Renal pelvis (tissue), 4 donors: ENCODE data around the gene FDX2. TPM values are rescaled to one million over a fixed set of nuclear protein-coding genes. Genes with fewer than 3 reads are reported as not detected.

ENCODE experiments used
- DNase-seq: peaks from one replicate; pipeline ENCODE4 v3.0.0-alpha.2; 2013
- polyA plus RNA-seq, 3 donors: library from polyadenylated mRNA; unstranded; fragments of 120-200 nt; gene quantifications; one replicate each; pipeline ENCODE4 v1.2.1, GENCODE V29; 2013; ENCODE audit not compliant: insufficient read length in 3 of 3

FDX2 gene
- polyA plus RNA-seq, 3 donors: 18.9 to 25.4 (median 22.1) TPM

DNA sequence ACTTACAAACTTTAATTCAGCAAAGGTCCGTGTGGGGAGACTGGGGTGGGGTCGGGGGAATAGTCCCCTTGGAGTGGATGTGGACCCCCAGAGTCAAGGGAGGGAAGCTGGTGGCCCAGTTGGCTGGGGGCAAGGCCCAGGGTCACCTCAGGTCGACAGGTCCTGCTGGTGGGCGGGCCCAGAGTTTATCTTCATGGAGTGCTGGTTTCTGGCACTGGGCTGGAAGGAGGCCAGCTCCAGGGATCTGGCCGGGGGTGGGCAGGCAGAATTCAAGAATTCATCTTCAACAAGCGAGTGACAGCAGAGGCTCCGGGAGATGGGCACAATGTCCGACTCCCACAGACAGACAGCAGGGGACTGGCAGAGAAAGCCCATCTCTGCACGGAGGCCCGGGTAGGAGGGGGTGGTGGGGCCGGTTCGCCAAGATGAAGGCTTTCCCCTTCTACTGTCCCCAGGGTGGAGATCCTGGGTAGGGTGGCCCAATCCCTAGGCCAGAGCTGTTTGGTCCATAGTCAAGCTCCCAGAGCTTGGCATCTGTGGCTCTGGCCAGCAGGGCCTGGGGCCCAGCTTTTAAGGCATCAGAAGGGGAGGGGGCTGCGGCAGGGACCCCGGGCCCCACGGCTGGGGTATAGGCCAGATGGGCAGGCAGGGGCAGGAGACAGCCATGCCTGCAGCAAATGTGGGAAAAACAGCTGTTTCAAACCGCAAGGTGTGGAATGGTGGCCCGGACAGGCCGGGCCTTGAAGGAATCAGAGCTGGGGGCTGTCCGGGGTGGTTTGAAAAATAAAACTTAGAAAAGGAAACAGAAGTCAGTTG, 622 bp upstream of the FDX2 start:
- DNase-seq: no peak

DNA sequence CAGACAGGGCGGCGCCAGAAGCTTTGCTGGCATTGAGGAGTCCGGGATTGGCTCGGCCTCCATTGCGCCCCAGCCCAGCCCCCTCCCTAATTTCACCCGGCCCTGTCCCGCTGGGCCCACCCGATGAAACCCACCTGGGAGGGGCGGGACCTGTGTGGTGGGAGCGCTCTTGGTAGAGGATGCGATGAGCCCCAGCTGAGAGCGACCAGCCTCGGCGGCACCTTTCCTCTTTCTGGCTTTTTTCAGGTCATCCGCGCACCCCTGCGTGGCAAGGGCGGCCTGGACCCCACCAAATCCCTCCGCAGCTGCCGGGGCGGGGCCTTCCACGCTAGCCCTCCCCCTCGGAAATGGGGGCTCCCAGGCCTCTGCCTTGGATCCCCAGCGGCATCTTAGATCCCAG, 6.4 kb downstream of the FDX2 start, which contains the start of gene ZGLP1:
TSS of gene ZGLP1 (minus strand) at position 393 of the 400 bp plus-strand sequence.
- no peak for DNase-seq

DNA sequence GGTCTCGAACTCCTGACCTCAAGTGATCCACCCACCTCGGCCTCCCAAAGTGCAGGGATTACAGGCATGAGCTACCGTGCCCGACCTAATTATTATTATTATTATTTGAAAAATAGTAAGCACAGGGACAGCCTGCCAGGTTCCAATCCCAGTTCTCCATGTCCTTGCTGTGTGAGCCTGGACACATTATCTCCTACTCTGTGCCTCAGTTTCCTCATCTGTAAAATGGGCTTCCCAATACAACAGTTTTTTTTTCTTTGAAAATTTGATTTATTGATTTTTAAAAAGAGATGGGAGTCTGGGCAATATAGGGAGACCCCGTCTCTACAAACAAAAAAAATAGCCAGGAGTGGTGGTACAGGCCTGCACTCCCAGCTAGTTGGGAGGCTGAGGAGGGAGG, 9.5 kb downstream of the FDX2 start:
- no peak for DNase-seq

DNA sequence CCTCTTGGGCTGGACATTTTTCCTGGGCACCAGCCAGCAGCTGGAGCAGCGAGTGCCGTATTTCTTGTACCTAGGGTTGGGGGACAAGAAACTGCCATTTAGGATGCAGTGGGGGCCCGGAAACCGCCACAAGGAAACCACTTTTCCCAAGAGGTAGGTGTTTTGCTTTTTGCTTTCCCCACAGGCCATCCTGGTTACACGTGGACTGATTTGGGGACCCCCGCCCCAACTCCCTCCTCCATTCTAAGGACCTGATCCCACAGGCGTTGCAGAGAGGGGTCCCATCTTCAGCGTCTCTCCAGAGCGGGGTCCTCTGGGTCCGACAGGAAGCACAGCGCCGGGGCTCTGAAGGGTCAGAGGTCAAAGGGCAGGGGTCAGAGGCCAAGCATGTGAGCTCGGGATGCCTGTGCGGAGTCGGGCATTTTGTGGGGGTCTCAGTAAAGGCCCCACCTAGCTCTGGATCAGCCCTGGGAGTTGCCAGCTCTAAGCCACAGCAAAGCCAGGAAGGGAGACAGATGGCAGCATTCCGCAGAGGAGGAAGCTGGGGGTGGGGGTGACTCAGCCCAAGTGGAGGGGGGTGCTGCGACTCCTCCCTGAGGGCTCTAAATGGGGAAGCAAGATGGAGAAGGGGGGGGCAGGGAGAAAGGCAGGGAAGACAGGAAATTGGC, 10.5 kb downstream of the FDX2 start:
- DNase-seq: no peak

DNA sequence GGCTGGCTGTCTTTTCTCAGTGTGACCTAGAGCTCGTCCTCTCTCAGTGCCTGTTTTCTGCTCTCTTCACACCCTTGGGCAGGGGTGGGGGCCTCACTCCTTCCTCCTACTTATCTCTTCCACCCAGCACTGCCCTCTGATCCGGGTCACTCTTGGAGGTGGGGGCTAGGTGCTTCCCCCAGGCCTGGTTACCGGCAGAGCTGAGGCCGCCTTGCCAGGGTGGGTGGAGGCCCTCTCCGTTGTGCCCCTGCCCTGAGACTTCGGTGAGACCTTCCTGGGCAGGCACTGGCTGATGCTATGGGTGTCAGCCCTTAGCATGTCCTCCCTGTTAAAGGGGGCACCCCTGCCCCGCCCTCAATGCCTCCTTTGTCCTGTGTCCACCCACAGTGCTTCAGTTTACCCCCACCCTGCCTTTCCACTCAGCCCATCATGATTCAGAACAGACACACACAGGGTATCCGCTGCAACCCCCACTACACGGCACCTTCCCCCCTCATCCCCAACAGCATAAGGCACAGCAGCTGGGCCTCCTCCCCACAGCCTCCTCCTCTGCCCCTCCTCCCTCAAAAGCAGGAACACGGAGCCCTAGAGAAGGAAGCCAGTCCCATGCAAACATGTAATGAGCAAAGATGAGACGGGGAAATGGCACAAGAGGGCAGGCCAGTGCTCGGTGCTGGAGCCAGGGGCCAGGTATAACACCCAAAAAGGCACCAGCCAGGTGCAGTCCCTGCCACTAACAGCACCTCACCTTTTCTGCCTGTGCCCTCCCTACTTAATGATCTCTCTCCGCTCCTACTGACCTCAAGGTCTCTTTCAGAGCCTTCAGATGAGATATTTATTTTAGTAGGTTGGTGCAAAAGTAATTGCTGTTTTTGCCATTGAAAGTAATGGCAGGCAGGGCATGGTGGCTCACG, 16.0 kb downstream of the FDX2 start:
- DNase-seq: no peak

DNA sequence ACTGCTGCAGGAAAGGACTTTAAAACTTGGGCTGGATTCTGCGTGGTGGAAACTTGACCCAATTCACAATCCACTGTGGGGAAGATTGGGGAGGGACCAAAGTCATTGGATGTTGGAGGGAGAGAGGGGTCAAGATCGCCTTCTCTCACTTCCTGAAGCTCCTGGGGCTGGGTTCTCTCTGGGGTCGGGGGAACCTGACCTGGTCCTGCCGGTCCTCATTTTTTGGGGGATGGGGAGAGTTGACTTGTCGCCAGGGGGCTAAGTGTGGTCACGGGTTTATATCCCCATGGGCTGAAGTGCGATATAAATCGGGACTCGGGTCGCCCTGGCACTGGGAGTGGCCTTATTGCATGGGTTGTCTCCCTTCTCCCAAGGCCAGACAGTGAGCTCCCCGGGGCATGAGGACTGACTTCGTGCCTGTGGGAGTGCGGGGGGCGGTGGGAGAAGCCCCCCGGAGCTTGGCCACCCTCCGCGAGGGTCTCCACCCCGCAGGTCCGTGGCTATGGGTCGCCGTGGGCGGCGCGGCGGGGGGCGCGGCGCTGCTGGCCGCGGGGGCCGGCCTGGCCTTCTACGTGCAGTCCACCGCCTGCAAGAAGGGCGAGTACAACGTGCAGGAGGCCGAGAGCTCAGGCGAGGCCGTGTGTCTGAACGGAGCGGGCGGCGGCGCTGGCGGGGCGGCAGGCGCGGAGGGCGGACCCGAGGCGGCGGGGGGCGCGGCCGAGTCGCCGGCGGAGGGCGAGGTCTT, 19.8 kb downstream of the FDX2 start:
- no peak for DNase-seq

DNA sequence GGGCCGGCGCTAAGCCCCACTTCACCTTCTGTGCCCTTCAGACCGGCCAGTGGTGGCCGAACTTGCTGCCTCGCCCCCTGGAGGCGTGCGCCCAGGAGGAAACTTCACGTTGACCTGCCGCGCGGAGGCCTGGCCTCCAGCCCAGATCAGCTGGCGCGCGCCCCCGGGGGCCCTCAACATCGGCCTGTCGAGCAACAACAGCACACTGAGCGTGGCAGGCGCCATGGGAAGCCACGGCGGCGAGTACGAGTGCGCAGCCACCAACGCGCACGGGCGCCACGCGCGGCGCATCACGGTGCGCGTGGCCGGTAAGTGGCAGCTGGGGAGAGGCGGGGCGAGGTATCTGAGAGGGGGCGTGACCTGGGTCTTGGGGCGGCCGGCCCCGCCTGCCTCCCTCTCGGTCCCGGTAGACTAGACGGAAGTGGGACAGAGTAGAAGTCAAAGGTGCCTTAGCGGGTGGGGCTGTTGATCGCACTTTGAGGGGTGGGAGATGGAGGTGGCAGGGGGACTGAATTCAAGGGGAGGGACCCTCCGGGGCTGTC, 20.4 kb downstream of the FDX2 start:
- no peak for DNase-seq

DNA sequence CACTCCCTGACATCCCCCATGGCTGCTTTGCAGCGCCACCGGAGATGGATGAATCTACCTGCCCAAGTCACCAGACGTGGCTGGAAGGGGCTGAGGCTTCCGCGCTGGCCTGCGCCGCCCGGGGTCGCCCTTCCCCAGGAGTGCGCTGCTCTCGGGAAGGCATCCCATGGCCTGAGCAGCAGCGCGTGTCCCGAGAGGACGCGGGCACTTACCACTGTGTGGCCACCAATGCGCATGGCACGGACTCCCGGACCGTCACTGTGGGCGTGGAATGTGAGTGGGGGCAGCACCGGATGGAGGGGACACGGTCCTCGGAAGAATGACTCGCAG, 21.5 kb downstream of the FDX2 start:
- no peak for DNase-seq

DNA sequence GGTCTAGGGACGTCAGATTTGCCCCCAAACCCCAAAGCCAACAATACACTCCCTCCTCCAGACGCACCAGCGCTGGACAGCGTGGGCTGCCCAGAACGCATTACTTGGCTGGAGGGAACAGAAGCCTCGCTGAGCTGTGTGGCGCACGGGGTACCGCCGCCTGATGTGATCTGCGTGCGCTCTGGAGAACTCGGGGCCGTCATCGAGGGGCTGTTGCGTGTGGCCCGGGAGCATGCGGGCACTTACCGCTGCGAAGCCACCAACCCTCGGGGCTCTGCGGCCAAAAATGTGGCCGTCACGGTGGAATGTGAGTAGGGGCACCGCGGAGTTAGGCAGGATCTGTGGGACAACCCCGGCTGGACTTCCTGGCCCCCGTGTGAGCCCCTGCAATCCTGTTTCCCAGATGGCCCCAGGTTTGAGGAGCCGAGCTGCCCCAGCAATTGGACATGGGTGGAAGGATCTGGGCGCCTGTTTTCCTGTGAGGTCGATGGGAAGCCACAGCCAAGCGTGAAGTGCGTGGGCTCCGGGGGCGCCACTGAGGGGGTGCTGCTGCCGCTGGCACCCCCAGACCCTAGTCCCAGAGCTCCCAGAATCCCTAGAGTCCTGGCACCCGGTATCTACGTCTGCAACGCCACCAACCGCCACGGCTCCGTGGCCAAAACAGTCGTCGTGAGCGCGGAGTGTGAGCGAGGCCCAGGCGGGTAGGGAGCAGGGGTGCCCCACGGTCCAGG, 22.0 kb downstream of the FDX2 start:
- no peak for DNase-seq

DNA sequence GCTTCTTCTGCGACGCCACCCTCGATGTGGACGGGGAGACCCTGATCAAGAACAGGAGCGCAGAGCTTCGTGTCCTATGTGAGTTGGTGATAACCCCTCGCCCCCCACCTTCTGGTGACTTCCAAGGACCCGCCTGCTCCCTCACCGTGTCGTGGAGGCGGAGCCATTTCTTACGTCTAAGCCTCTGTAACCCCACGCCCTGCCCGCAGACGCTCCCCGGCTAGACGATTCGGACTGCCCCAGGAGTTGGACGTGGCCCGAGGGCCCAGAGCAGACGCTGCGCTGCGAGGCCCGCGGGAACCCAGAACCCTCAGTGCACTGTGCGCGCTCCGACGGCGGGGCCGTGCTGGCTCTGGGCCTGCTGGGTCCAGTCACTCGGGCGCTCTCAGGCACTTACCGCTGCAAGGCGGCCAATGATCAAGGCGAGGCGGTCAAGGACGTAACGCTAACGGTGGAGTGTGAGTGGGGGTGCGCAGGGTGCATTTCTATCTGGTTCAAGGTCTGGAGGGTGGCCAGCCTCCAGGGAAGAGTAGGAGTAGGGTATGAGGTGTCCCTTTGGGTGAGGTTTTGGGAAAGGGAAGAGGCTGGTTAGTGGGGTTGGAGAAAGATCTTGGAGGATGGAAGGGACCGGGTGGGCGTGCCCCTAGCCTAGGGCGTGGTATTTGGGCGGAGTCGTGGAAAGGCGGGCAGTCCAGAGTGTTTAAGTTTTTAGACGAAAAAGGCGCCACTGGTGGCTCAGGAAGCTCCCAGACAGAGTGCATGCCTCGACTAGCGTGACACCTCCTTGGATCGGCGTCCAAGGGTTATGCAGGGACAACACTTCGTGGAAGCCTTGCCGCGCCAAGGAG, 22.8 kb downstream of the FDX2 start:
- no peak for DNase-seq

DNA sequence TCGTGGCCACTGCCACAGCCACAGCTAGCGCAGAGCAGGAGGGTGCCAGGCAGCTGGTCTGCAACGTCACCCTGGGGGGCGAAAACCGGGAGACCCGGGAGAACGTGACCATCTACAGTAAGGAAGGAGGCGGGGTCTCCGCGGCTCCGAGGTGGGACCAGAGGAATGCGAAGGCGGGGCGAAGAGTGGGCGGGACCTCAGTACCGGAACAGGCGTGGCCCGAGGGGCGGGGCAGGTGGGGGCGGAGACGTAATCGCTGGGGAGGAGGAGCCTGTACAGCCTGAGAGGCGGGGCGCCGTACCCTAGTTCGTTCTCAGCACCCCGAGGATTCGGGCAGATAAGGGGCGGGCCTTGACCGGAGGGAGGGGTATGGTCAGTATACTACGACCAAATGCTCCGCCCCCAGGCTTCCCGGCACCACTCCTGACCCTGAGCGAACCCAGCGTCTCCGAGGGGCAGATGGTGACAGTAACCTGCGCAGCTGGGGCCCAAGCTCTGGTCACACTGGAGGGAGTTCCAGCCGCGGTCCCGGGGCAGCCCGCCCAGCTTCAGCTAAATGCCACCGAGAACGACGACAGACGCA, 23.5 kb downstream of the FDX2 start:
- DNase-seq: no peak

DNA sequence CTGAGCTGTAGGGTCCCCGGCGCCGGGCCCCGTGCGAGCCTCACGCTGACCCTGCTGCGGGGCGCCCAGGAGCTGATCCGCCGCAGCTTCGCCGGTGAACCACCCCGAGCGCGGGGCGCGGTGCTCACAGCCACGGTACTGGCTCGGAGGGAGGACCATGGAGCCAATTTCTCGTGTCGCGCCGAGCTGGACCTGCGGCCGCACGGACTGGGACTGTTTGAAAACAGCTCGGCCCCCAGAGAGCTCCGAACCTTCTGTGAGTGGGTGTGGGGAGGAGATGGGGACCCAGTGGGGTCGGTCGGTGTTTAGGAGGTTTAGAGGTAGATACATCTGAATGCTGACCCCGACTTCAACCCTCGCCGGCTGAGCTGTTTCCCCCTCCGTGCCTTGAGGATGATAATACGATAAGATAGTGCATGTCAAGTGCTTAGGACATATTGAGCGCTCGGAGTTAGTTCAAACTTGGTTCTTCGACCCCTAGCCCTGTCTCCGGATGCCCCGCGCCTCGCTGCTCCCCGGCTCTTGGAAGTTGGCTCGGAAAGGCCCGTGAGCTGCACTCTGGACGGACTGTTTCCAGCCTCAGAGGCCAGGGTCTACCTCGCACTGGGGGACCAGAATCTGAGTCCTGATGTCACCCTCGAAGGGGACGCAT, 24.1 kb downstream of the FDX2 start:
- DNase-seq: no peak

DNA sequence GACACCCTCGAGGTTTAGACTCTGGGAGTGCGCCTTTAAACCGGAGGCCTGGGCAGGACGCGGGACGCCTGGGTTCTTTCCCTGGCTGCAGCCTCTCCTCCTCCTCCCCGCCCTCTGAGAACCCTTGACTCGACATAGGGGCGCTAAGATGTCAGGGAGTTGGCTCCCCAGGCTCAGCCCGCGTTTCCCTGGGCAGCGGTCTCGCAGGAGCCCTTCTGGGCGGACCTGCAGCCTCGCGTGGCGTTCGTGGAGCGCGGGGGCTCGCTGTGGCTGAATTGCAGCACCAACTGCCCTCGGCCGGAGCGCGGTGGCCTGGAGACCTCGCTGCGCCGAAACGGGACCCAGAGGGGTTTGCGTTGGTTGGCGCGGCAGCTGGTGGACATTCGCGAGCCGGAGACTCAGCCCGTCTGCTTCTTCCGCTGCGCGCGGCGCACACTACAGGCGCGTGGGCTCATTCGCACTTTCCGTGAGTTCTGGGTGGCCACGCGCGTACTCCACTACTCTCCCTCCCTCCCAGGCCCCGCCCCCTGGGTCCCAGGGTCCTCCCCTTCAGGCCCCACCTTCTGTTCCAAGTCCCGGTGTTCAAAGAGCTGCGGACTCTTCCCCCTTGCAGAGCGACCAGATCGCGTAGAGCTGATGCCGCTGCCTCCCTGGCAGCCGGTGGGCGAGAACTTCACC, 24.8 kb downstream of the FDX2 start:
- no peak for DNase-seq

DNA sequence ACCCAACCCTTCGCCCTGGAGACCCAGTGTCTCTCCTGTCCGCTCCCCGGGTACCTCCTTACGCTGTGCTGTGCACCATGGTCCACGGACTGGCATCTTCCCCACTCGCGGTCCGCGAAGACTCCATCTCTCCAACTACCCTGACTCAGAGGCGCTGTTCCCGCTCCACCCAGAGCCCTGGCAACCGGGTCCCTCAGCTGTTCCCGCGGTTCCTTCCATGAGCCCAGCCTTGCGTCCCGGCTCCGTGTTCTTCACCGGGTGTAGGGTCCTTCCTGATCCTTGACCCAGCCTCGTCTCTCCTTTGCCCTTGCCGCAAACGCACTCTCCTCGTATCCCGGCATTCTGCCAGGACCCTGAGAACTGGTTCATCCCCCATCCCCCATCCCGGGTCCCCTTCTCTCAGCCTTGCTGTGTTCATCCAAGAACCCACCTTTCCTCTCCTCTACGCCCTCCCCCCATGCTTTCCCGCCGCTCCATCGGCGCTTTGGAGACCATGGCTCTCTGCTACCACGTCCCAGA, 25.4 kb downstream of the FDX2 start:
- no peak for DNase-seq

DNA sequence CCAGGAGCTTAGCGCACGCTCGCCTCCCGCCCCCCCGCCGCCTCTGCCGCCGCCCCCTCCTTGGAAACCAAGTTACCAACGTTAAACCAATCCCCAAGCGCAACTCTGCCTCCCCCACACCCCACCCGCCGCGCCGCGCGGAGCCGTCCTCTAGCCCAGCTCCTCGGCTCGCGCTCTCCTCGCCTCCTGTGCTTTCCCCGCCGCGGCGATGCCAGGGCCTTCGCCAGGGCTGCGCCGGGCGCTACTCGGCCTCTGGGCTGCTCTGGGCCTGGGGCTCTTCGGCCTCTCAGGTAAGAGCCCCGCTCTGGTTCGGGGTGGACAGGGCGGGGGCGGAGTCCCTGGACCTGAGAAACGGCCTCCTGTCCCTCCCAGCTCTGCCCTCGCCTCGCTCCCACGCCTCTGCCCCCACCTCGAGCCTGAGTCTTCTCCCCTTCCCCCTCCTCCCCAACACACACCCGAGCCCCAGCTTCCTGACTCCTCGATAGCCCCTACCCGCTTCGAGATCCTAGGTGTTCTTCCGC, 25.9 kb downstream of the FDX2 start, which contains the start of gene ICAM5:
TSS of gene ICAM5 (plus strand) at position 117 of the 521 bp plus-strand sequence. CDS start at position 209, 92 bp downstream.
- DNase-seq: no peak

DNA sequence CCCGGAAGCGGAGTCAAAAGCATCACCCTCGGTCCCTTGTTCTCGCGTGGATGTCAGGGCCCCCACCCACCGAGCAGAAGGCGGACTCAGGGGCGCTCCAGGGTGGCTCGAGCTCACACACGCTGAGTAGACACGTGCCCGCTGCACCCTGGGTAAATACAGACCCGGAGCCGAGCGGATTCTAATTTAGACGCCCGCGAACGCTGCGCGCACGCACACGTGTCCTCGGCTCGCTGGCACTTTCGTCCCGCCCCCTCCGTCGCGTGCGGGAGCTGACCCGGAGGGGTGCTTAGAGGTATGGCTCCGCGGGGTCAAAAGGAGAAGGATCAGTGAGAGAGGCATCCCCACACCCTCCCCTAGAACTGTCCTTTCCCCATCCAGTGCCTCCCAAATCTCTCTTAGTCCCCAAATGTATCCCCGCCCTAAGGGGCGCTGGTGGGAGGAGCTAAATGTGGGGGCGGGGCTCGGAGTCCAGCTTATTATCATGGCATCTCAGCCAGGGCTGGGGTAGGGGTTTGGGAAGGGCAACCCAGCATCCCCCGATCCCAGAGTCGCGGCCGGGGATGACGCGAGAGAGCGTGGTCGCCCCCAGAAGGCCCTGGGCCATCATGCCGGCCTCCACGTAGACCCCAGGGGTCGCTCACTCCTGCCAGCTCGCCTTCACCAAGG, 26.5 kb downstream of the FDX2 start:
- no peak for DNase-seq

DNA sequence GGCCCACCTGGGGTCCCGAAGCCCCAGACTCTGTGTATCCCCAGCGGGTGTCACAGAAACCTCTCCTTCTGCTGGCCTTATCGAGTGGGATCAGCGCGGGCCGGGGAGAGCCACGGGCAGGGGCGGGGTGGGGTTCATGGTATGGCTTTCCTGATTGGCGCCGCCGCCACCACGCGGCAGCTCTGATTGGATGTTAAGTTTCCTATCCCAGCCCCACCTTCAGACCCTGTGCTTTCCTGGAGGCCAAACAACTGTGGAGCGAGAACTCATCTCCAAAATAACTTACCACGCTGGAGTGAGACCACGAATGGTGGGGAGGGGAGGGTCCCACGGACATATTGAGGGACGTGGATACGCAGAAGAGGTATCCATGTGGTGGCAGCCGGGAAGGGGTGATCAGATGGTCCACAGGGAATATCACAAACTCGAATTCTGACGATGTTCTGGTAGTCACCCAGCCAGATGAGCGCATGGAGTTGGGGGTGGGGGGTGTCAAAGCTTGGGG, 27.1 kb downstream of the FDX2 start:
- DNase-seq: no peak
